ENCODE data around the gene DENND5A.

GRCh38 chr11:9200471-9200870 lies 64.7 kb downstream of the DENND5A start:
- TF ChIP-seq CTCF (IDR thresholded peaks at IDR 0.05; ENCODE audit: low read depth, low read length, missing input control) (no peak), MAX (IDR thresholded peaks at IDR 0.05) (no peak), RAD21 (IDR thresholded peaks at IDR 0.05) (no peak), ATF3 (IDR thresholded peaks at IDR 0.05) (no peak), FOXA1 (IDR thresholded peaks at IDR 0.05) (no peak), REST (IDR thresholded peaks at IDR 0.05) (no peak), ZBTB33 (IDR thresholded peaks at IDR 0.05) (no peak), TAF1 (conservative IDR thresholded peaks at IDR 0.05) (no peak), YY1 (IDR thresholded peaks at IDR 0.05) (no peak), GABPA (IDR thresholded peaks at IDR 0.05 in 1 of 2, conservative IDR thresholded peaks at IDR 0.05 in 1 of 2) (no peak), HNF4G (IDR thresholded peaks at IDR 0.05) (no peak), SP1 (IDR thresholded peaks at IDR 0.05) (no peak)

All from liver (tissue), 3 donors.